ENCODE data around the gene GHRHR. TPM values are rescaled to one million over a fixed set of nuclear protein-coding genes. Genes with fewer than 3 reads are reported as not detected.

GHRHR gene
- polyA plus RNA-seq, 3 donors = not detected

- H3K79me2 ChIP-seq (ENCODE audit: insufficient read depth, low read length) = no peaks in the 10 kb centered on the region
- no peak overlapping the region for H2AFZ ChIP-seq (ENCODE audit: insufficient read depth, low read depth, low read length, poor library complexity, severe bottlenecking)
- H3K27me3 ChIP-seq (ENCODE audit: control insufficient read depth in 2 of 2, insufficient read depth in 2 of 2, low read length in 2 of 2) = no peaks in the 10 kb centered on the region
- no peaks in the 10 kb centered on the region for H3K9me3 ChIP-seq (replicated peaks in 1 of 2; ENCODE audit: control insufficient read depth in 1 of 2, insufficient read depth in 1 of 2, low read length in 2 of 2)
- H3K4me3 Mint-ChIP-seq = no peak overlapping the region
- intact Hi-C loops (cut with micrococcal nuclease) = no loop called here
- TF ChIP-seq CTCF (IDR thresholded peaks at IDR 0.05) = no peak
- H3K4me3 ChIP-seq (replicated peaks in 1 of 3; ENCODE audit: low read depth in 2 of 3, low read length in 3 of 3) = no peak overlapping the region
- H3K36me3 Mint-ChIP-seq = no peaks in the 10 kb centered on the region
- peaks cover 22% of the 10 kb centered on the region for H3K4me1 Mint-ChIP-seq
- H3K4me1 ChIP-seq (ENCODE audit: control insufficient read depth in 1 of 2, insufficient read depth in 2 of 2, low read length in 2 of 2) = peaks cover 18% of the 10 kb centered on the region in 2 donors
- H3K27ac ChIP-seq (ENCODE audit: low read depth in 1 of 2, low read length in 2 of 2) = no peak overlapping the region
- H3K9ac ChIP-seq (ENCODE audit: insufficient read depth, low read length, poor library complexity, severe bottlenecking) = no peak overlapping the region
- H3K4me2 ChIP-seq (replicated peaks; ENCODE audit: extremely low read depth, low read length, poor library complexity, severe bottlenecking) = no peak overlapping the region
- H4K20me1 ChIP-seq (ENCODE audit: insufficient read depth, low read length) = no peaks in the 10 kb centered on the region
- peaks cover 4 to 14% (median 8%) of the 10 kb centered on the region in 3 donors for H3K27me3 Mint-ChIP-seq (ENCODE audit: low read depth in 3 of 3)
- peaks cover 0 to 11% (median 5%) of the 10 kb centered on the region in 7 donors for H3K9me3 Mint-ChIP-seq
- H3K36me3 ChIP-seq (replicated peaks in 1 of 2; ENCODE audit: control insufficient read depth in 1 of 2, insufficient read depth in 2 of 2, low read length in 2 of 2) = no peaks in the 10 kb centered on the region
- no CpG with 5 or more reads among the region's 2 CpGs for WGBS (ENCODE audit: insufficient coverage)
- DNase-seq = no peak
- no peak overlapping the region for H3K27ac Mint-ChIP-seq
These were observed 39.3 kb downstream of the GHRHR start for GRCh38 chr7:31003097-31003496.

- no peak for TF ChIP-seq CTCF (IDR thresholded peaks at IDR 0.05)
- Mint-ChIP-seq H3K9me3 (peaks cover 0 to 11% (median 5%) of the 10 kb centered on the region in 7 donors), H3K4me3 (no peak overlapping the region), H3K36me3 (no peaks in the 10 kb centered on the region), H3K27me3 (ENCODE audit: low read depth in 3 of 3) (peaks cover 6 to 14% (median 8%) of the 10 kb centered on the region in 3 donors), H3K27ac (no peak overlapping the region), H3K4me1 (peaks cover 22% of the 10 kb centered on the region)
- Histone ChIP-seq H3K4me3 (replicated peaks in 1 of 3; ENCODE audit: low read depth in 2 of 3, low read length in 3 of 3) (no peak overlapping the region), H4K20me1 (ENCODE audit: insufficient read depth, low read length) (no peaks in the 10 kb centered on the region), H3K79me2 (ENCODE audit: insufficient read depth, low read length) (no peaks in the 10 kb centered on the region), H3K9me3 (replicated peaks in 1 of 2; ENCODE audit: control insufficient read depth in 1 of 2, insufficient read depth in 1 of 2, low read length in 2 of 2) (no peaks in the 10 kb centered on the region), H3K4me2 (replicated peaks; ENCODE audit: extremely low read depth, low read length, poor library complexity, severe bottlenecking) (no peak overlapping the region), H3K4me1 (ENCODE audit: control insufficient read depth in 1 of 2, insufficient read depth in 2 of 2, low read length in 2 of 2) (peaks cover 18% of the 10 kb centered on the region in 2 donors), H2AFZ (ENCODE audit: insufficient read depth, low read depth, low read length, poor library complexity, severe bottlenecking) (no peak overlapping the region), H3K9ac (ENCODE audit: insufficient read depth, low read length, poor library complexity, severe bottlenecking) (no peak overlapping the region), H3K27me3 (ENCODE audit: control insufficient read depth in 2 of 2, insufficient read depth in 2 of 2, low read length in 2 of 2) (no peaks in the 10 kb centered on the region), H3K27ac (ENCODE audit: low read depth in 1 of 2, low read length in 2 of 2) (no peak overlapping the region), H3K36me3 (replicated peaks in 1 of 2; ENCODE audit: control insufficient read depth in 1 of 2, insufficient read depth in 2 of 2, low read length in 2 of 2) (no peaks in the 10 kb centered on the region)
- intact Hi-C loops (cut with micrococcal nuclease) = no loop called here
- DNase-seq = no peak
- 100% methylated on average over 6 of the region's 6 CpGs for WGBS (ENCODE audit: insufficient coverage)
These were observed 40.0 kb downstream of the GHRHR start for GRCh38 chr7:31003721-31004120.

Data from CD14-positive monocyte (primary cell).